ENCODE measurements around the gene MARK3. TPM values are rescaled to one million over a fixed set of nuclear protein-coding genes. Genes with fewer than 3 reads are reported as not detected.

Gene MARK3
- total RNA-seq, 1 donor from 2014 or later: 124 TPM

DNA sequence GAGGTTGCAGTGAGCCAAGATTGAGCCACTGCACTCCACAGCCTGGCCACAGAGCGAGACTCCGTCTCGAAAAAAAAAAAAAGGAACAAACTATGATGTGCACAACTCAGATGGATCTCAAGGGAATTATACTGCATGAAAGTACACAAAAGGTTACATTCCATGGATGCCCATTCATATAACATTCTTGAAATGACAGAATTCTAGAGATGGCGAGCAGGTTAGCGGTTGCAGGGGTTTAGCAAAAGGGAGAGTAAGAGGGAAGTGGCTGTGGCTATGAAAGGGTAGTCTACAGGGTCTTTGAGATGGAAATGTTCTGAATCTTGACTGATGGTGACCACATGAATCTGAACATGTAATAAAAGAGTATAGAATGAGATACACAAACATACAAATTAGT is 87.7 kb downstream of the MARK3 start:
- TF ChIP-seq, protein P1, sequence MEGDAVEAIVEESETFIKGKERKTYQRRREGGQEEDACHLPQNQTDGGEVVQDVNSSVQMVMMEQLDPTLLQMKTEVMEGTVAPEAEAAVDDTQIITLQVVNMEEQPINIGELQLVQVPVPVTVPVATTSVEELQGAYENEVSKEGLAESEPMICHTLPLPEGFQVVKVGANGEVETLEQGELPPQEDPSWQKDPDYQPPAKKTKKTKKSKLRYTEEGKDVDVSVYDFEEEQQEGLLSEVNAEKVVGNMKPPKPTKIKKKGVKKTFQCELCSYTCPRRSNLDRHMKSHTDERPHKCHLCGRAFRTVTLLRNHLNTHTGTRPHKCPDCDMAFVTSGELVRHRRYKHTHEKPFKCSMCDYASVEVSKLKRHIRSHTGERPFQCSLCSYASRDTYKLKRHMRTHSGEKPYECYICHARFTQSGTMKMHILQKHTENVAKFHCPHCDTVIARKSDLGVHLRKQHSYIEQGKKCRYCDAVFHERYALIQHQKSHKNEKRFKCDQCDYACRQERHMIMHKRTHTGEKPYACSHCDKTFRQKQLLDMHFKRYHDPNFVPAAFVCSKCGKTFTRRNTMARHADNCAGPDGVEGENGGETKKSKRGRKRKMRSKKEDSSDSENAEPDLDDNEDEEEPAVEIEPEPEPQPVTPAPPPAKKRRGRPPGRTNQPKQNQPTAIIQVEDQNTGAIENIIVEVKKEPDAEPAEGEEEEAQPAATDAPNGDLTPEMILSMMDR (IDR thresholded peaks at IDR 0.05; ENCODE audit: insufficient read depth, low read depth, low read length): no peak
- TF ChIP-seq EZH2 (IDR thresholded peaks at IDR 0.05; ENCODE audit: insufficient read depth, low read length): no peak
- Histone ChIP-seq H3K4me2 (ENCODE audit: low read length) (no peak overlapping the region), H3K9ac (ENCODE audit: low read length) (no peak overlapping the region), H3K27me3 (ENCODE audit: insufficient read depth, low read length) (no peaks in the 10 kb centered on the region), H3K27ac (ENCODE audit: low read depth, low read length) (no peak overlapping the region), H4K20me1 (ENCODE audit: insufficient read depth, low read length) (peaks cover 18% of the 10 kb centered on the region), H2AFZ (ENCODE audit: low read depth, low read length) (no peak overlapping the region), H3K9me3 (ENCODE audit: insufficient read depth, low read depth, low read length) (no peaks in the 10 kb centered on the region), H3K36me3 (ENCODE audit: insufficient read depth, low read length) (peaks cover 38% of the 10 kb centered on the region), H3K79me2 (ENCODE audit: insufficient read depth, low read length) (no peaks in the 10 kb centered on the region), H3K4me3 (ENCODE audit: insufficient read depth, low read depth, low read length) (no peak overlapping the region), H3K4me1 (ENCODE audit: insufficient read depth, low read length) (no peaks in the 10 kb centered on the region)
- Mint-ChIP-seq H3K36me3 (ENCODE audit: low read depth, unreplicated experiment) (peaks cover 26% of the 10 kb centered on the region), H3K27ac (ENCODE audit: unreplicated experiment) (no peak overlapping the region), H3K27me3 (ENCODE audit: low read depth, unreplicated experiment) (no peaks in the 10 kb centered on the region), H3K4me1 (ENCODE audit: low read depth, unreplicated experiment) (peaks cover 8% of the 10 kb centered on the region), H3K9me3 (ENCODE audit: unreplicated experiment) (no peaks in the 10 kb centered on the region), H3K4me3 (ENCODE audit: unreplicated experiment) (no peak overlapping the region)
- FAIRE-seq (no peak), DNase-seq (ENCODE audit: low read depth) (peak; percentile 12)

DNA sequence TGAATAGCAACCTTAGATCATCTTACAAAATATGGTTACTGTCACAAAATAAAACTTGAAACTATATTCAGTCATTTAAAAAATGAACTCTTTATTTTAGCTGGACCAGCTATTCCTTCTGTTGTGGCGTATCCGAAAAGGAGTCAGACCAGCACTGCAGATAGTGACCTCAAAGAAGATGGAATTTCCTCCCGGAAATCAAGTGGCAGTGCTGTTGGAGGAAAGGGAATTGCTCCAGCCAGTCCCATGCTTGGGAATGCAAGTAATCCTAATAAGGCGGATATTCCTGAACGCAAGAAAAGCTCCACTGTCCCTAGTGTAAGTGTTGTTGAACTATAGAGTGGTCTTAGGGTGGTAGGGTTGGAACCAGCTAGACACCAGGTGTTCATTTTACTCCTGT is 89.7 kb downstream of the MARK3 start:
- peaks cover 29% of the 10 kb centered on the region for H3K36me3 Mint-ChIP-seq (ENCODE audit: low read depth, unreplicated experiment)
- H3K4me1 Mint-ChIP-seq (ENCODE audit: low read depth, unreplicated experiment): peaks cover 8% of the 10 kb centered on the region

DNA sequence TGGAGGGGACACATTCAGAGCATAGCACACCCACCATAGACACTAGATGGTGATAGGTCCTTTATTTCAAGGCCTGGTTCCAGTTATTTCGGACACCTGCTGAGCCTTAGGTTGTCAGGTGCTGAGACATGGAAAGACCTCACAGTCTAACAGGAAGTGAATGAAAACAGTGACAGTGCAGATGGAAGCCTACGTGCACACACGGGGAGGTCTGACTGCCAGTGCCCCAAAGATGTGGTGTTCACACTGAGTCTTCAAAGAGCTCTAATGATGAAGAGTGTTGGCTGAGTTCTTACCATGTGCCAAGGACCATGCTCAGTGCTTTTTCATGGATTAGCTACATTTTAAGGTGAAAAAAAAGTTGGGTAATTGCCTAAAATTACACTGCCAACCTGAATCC is 90.8 kb downstream of the MARK3 start:
- Histone ChIP-seq H3K9ac (ENCODE audit: low read length) (no peak overlapping the region), H3K27me3 (ENCODE audit: insufficient read depth, low read length) (no peaks in the 10 kb centered on the region), H3K79me2 (ENCODE audit: insufficient read depth, low read length) (peaks cover 3% of the 10 kb centered on the region), H3K36me3 (ENCODE audit: insufficient read depth, low read length) (peaks cover 35% of the 10 kb centered on the region), H4K20me1 (ENCODE audit: insufficient read depth, low read length) (peaks cover 24% of the 10 kb centered on the region), H3K9me3 (ENCODE audit: insufficient read depth, low read depth, low read length) (no peaks in the 10 kb centered on the region), H3K4me1 (ENCODE audit: insufficient read depth, low read length) (no peaks in the 10 kb centered on the region), H3K4me2 (ENCODE audit: low read length) (no peak overlapping the region), H3K4me3 (ENCODE audit: insufficient read depth, low read depth, low read length) (no peak overlapping the region), H2AFZ (ENCODE audit: low read depth, low read length) (no peak overlapping the region), H3K27ac (ENCODE audit: low read depth, low read length) (no peak overlapping the region)
- FAIRE-seq (no peak), DNase-seq (ENCODE audit: low read depth) (no peak)
- H3K36me3 Mint-ChIP-seq (ENCODE audit: low read depth, unreplicated experiment): peaks cover 32% of the 10 kb centered on the region
- H3K9me3 Mint-ChIP-seq (ENCODE audit: unreplicated experiment): no peaks in the 10 kb centered on the region
- no peak overlapping the region for H3K27ac Mint-ChIP-seq (ENCODE audit: unreplicated experiment)
- TF ChIP-seq, protein P1 (IDR thresholded peaks at IDR 0.05; ENCODE audit: insufficient read depth, low read depth, low read length): no peak
- no peak for TF ChIP-seq EZH2 (IDR thresholded peaks at IDR 0.05; ENCODE audit: insufficient read depth, low read length)
- H3K4me3 Mint-ChIP-seq (ENCODE audit: unreplicated experiment): no peak overlapping the region
- H3K4me1 Mint-ChIP-seq (ENCODE audit: low read depth, unreplicated experiment): peaks cover 10% of the 10 kb centered on the region
- no peaks in the 10 kb centered on the region for H3K27me3 Mint-ChIP-seq (ENCODE audit: low read depth, unreplicated experiment)

More for the DNA sequence above, 89.7 kb downstream of the MARK3 start:
- no peak for DNase-seq (ENCODE audit: low read depth)
- TF ChIP-seq, protein P1 (IDR thresholded peaks at IDR 0.05; ENCODE audit: insufficient read depth, low read depth, low read length): no peak
- TF ChIP-seq EZH2 (IDR thresholded peaks at IDR 0.05; ENCODE audit: insufficient read depth, low read length): no peak
- Histone ChIP-seq H3K9me3 (ENCODE audit: insufficient read depth, low read depth, low read length) (no peaks in the 10 kb centered on the region), H4K20me1 (ENCODE audit: insufficient read depth, low read length) (peaks cover 21% of the 10 kb centered on the region), H3K36me3 (ENCODE audit: insufficient read depth, low read length) (peaks cover 33% of the 10 kb centered on the region), H3K9ac (ENCODE audit: low read length) (no peak overlapping the region), H3K4me3 (ENCODE audit: insufficient read depth, low read depth, low read length) (no peak overlapping the region), H3K4me2 (ENCODE audit: low read length) (no peak overlapping the region), H3K79me2 (ENCODE audit: insufficient read depth, low read length) (peaks cover 3% of the 10 kb centered on the region), H3K27ac (ENCODE audit: low read depth, low read length) (no peak overlapping the region), H2AFZ (ENCODE audit: low read depth, low read length) (no peak overlapping the region), H3K27me3 (ENCODE audit: insufficient read depth, low read length) (no peaks in the 10 kb centered on the region), H3K4me1 (ENCODE audit: insufficient read depth, low read length) (no peaks in the 10 kb centered on the region)
- no peak for FAIRE-seq
- no peaks in the 10 kb centered on the region for H3K27me3 Mint-ChIP-seq (ENCODE audit: low read depth, unreplicated experiment)
- no peak overlapping the region for H3K4me3 Mint-ChIP-seq (ENCODE audit: unreplicated experiment)
- no peaks in the 10 kb centered on the region for H3K9me3 Mint-ChIP-seq (ENCODE audit: unreplicated experiment)
- H3K27ac Mint-ChIP-seq (ENCODE audit: unreplicated experiment): peak overlapping the region; percentile 24
